Measurements from ENCODE around the gene ZXDC.

DNA sequence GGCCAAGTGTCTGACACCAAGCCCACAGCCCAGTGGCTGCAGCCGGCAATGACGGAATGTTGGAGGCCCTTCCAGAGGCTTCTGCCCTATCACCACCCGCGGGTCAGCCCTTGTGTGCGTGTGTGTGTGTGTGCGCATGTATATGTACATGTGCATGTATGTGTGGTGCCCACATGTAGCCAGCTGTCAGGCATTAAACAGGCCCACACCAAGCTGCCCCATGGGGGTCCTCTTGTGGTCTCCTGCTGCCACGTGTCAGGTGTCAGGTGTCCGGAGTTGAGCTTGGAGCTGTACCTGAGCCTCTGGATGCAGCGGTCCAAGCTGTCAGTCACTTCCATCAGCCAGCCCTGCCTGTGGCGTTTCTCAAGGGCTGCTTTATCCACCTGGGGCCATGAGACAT, 28.0 kb upstream of the ZXDC start:
- TF ChIP-seq, protein P1, sequence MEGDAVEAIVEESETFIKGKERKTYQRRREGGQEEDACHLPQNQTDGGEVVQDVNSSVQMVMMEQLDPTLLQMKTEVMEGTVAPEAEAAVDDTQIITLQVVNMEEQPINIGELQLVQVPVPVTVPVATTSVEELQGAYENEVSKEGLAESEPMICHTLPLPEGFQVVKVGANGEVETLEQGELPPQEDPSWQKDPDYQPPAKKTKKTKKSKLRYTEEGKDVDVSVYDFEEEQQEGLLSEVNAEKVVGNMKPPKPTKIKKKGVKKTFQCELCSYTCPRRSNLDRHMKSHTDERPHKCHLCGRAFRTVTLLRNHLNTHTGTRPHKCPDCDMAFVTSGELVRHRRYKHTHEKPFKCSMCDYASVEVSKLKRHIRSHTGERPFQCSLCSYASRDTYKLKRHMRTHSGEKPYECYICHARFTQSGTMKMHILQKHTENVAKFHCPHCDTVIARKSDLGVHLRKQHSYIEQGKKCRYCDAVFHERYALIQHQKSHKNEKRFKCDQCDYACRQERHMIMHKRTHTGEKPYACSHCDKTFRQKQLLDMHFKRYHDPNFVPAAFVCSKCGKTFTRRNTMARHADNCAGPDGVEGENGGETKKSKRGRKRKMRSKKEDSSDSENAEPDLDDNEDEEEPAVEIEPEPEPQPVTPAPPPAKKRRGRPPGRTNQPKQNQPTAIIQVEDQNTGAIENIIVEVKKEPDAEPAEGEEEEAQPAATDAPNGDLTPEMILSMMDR (IDR thresholded peaks at IDR 0.05) = no peak
- TF ChIP-seq POLR2A (IDR thresholded peaks at IDR 0.05) = no peak
